ENCODE measurements around the gene MACROD2. TPM values are rescaled to one million over a fixed set of nuclear protein-coding genes. Genes with fewer than 3 reads are reported as not detected.

Gene MACROD2
- total RNA-seq, 1 experiment from 2014 or later: 3.1 TPM

DNA sequence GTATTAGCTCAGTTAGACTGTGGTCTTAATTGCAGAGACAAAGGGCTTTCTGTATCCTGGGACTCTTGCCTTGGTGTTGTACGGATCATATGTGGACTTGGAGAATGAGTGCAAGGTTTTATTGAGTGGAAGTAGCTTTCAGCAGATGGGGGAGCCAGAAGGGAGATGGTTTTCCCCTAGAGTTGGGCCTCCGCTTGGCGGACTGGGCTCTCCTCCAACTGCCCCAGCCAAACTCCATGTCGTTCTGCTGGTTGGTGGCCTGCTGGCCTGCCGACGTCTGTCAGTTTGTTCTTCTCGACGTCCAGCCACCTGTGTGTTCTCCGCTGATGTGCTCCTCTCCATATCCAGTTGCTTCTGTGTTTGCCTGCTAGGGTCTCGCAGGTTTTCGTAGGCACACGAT is 531.6 kb downstream of the MACROD2 start:
- no TSS peak for BruUV-seq (replicated peaks)
- Mint-ChIP-seq H3K27me3 (ENCODE audit: insufficient read depth, unreplicated experiment) (no peaks in the 10 kb centered on the region), H3K4me1 (ENCODE audit: insufficient read depth, unreplicated experiment) (peaks cover 13% of the 10 kb centered on the region), H3K27ac (ENCODE audit: low read depth, unreplicated experiment) (no peak overlapping the region), H3K4me3 (ENCODE audit: unreplicated experiment) (no peak overlapping the region), H3K36me3 (ENCODE audit: insufficient read depth, unreplicated experiment) (no peaks in the 10 kb centered on the region), H3K9me3 (ENCODE audit: unreplicated experiment) (no peaks in the 10 kb centered on the region)
- no peak for TF ChIP-seq CTCF (IDR thresholded peaks at IDR 0.05; ENCODE audit: unreplicated experiment)
- ChIA-PET POLR2A (no interaction called here), CTCF (no interaction called here)
- intact Hi-C loops (cut with micrococcal nuclease): no loop called here
- DNase-seq (ENCODE audit: unreplicated experiment): no peak

DNA sequence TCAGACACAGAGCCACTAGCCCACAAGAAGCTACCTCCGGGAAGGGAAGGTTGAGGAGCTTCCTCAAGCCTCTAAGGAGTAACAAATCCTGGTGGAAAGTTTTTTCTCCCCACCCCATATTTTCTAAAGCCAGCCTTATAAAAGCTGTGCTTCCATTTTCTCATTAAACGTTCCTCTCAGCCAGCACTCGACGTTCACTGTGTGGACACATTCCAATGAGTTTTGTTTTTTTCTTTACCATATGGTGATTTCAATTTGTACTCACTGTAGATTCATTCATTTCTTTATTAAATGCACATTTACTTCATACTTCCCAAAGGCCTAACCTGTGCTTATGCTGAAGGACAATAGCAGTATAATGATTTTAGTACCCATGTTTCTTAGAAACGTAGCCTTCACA is 536.5 kb downstream of the MACROD2 start:
- Mint-ChIP-seq H3K4me1 (ENCODE audit: insufficient read depth, unreplicated experiment) (peaks cover under 1% of the 10 kb centered on the region), H3K9me3 (ENCODE audit: unreplicated experiment) (no peaks in the 10 kb centered on the region), H3K36me3 (ENCODE audit: insufficient read depth, unreplicated experiment) (no peaks in the 10 kb centered on the region), H3K27me3 (ENCODE audit: insufficient read depth, unreplicated experiment) (no peaks in the 10 kb centered on the region), H3K4me3 (ENCODE audit: unreplicated experiment) (no peak overlapping the region), H3K27ac (ENCODE audit: low read depth, unreplicated experiment) (no peak overlapping the region)
- intact Hi-C loops (cut with micrococcal nuclease): no loop called here
- no peak for DNase-seq (ENCODE audit: unreplicated experiment)
- no peak for TF ChIP-seq CTCF (IDR thresholded peaks at IDR 0.05; ENCODE audit: unreplicated experiment)
- POLR2A ChIA-PET: no interaction called here
- CTCF ChIA-PET: interaction anchor here (0.6 to 1.1 kb wide), 3 partner anchors 11 to 52 kb away, joined by 3 read pairs; no protein-coding TSS in a partner anchor
- no TSS peak for BruUV-seq (replicated peaks)

- CTCF ChIA-PET: interaction anchor here (0.6 to 1.8 kb wide), 7 partner anchors 16 to 980 kb away, joined by 3 to 5 read pairs (median 3); no protein-coding TSS in a partner anchor
- POLR2A ChIA-PET: interaction anchor here (0.7 to 1.6 kb wide), 5 partner anchors 16 to 199 kb away, joined by 3 to 4 read pairs (median 3); partner anchors contain the start of gene FLRT3
- Mint-ChIP-seq H3K27ac (ENCODE audit: low read depth, unreplicated experiment) (peak overlapping the region; percentile 47), H3K36me3 (ENCODE audit: insufficient read depth, unreplicated experiment) (peaks cover 6% of the 10 kb centered on the region), H3K4me1 (ENCODE audit: insufficient read depth, unreplicated experiment) (peaks cover 7% of the 10 kb centered on the region), H3K27me3 (ENCODE audit: insufficient read depth, unreplicated experiment) (no peaks in the 10 kb centered on the region), H3K4me3 (ENCODE audit: unreplicated experiment) (no peak overlapping the region), H3K9me3 (ENCODE audit: unreplicated experiment) (no peaks in the 10 kb centered on the region)
- no peak for DNase-seq (ENCODE audit: unreplicated experiment)
- BruUV-seq (replicated peaks): no TSS peak
- intact Hi-C loops (cut with micrococcal nuclease): no loop called here
- TF ChIP-seq CTCF (IDR thresholded peaks at IDR 0.05; ENCODE audit: unreplicated experiment): no peak
Measured at GRCh38 chr20:14536738-14537137, 541.4 kb downstream of the MACROD2 start.

DNA sequence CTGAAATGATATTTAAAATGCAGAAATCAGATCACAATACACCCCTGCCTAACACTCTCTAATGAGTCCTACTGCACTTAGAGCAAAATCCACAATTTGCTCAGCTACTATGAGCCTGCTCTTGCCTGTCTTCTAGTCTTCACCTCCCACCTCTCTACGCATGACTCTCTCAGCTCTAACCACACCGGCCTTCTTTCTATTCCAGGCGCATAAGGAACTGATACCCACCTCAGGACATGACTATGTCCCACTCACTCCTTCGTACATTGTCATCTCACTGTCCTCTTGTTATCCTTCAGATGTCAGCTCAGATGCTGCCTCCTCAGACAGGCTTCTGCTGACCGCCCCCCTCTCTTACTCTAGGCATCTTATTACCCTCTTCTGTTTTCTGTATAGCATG is 543.1 kb downstream of the MACROD2 start:
- DNase-seq (ENCODE audit: unreplicated experiment): no peak
- Mint-ChIP-seq H3K4me3 (ENCODE audit: unreplicated experiment) (no peak overlapping the region), H3K27ac (ENCODE audit: low read depth, unreplicated experiment) (no peak overlapping the region), H3K27me3 (ENCODE audit: insufficient read depth, unreplicated experiment) (no peaks in the 10 kb centered on the region), H3K9me3 (ENCODE audit: unreplicated experiment) (no peaks in the 10 kb centered on the region), H3K4me1 (ENCODE audit: insufficient read depth, unreplicated experiment) (peaks cover 7% of the 10 kb centered on the region), H3K36me3 (ENCODE audit: insufficient read depth, unreplicated experiment) (peaks cover 6% of the 10 kb centered on the region)
- intact Hi-C loops (cut with micrococcal nuclease): no loop called here
- no TSS peak for BruUV-seq (replicated peaks)
- ChIA-PET CTCF (interaction anchor here (0.5 to 0.7 kb wide), 2 partner anchors 126 to 432 kb away, joined by 3 read pairs; no protein-coding TSS in a partner anchor), POLR2A (interaction anchor here (0.6 to 1.2 kb wide), 2 partner anchors 14 to 906 kb away, joined by 3 read pairs; no protein-coding TSS in a partner anchor)
- no peak for TF ChIP-seq CTCF (IDR thresholded peaks at IDR 0.05; ENCODE audit: unreplicated experiment)

Measured in MCF 10A (cell line).